ENCODE measurements around the gene LONP1. TPM values are rescaled to one million over a fixed set of nuclear protein-coding genes. Genes with fewer than 3 reads are reported as not detected.

LONP1 gene
- total RNA-seq, 1 experiment from 2014 or later = 186 TPM

DNA sequence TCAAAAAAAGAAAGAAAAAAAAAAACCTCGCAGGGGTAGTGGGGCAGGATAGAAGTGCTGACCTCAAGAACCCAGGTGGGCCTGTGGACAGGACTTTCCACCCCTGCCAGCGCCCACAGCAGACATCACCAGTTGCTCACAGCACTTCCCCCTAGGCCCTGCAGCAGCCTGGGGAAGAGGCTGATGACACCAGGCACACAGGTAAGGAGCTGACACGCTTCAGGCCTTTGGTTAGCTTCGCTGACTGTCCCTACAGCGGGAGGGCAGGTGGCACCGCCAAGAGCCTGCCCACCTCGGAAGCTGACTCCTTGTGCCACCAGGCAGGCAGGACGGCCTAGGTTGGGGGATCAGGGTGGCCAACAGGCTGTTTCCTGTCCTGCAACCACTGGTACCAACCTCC is 8.9 kb downstream of the LONP1 start (continued):
- no peak for TF ChIP-seq ETV6 (CRISPR knock-in tag; IDR thresholded peaks at IDR 0.05)
- TF ChIP-seq TP53 (CRISPR knock-in tag; IDR thresholded peaks at IDR 0.05) = no peak
- TF ChIP-seq IRF2 (CRISPR knock-in tag; IDR thresholded peaks at IDR 0.05; ENCODE audit: borderline replicate concordance, low read depth) = no peak
- TF ChIP-seq TCF7 (CRISPR knock-in tag; IDR thresholded peaks at IDR 0.05; ENCODE audit: low read depth) = no peak
- TF ChIP-seq, protein P1, sequence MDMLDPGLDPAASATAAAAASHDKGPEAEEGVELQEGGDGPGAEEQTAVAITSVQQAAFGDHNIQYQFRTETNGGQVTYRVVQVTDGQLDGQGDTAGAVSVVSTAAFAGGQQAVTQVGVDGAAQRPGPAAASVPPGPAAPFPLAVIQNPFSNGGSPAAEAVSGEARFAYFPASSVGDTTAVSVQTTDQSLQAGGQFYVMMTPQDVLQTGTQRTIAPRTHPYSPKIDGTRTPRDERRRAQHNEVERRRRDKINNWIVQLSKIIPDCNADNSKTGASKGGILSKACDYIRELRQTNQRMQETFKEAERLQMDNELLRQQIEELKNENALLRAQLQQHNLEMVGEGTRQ (CRISPR knock-in tag; IDR thresholded peaks at IDR 0.05) = no peak
- no peak for TF ChIP-seq ESRRA (CRISPR knock-in tag; IDR thresholded peaks at IDR 0.05; ENCODE audit: borderline replicate concordance)
- TF ChIP-seq GRHL2 (CRISPR knock-in tag; IDR thresholded peaks at IDR 0.05; ENCODE audit: insufficient replicate concordance, severe bottlenecking) = no peak
- no peak for TF ChIP-seq SMAD3 (CRISPR knock-in tag; IDR thresholded peaks at IDR 0.05; ENCODE audit: borderline replicate concordance)
- TF ChIP-seq ATF6 (CRISPR knock-in tag; IDR thresholded peaks at IDR 0.05) = no peak
- TF ChIP-seq, protein P2, sequence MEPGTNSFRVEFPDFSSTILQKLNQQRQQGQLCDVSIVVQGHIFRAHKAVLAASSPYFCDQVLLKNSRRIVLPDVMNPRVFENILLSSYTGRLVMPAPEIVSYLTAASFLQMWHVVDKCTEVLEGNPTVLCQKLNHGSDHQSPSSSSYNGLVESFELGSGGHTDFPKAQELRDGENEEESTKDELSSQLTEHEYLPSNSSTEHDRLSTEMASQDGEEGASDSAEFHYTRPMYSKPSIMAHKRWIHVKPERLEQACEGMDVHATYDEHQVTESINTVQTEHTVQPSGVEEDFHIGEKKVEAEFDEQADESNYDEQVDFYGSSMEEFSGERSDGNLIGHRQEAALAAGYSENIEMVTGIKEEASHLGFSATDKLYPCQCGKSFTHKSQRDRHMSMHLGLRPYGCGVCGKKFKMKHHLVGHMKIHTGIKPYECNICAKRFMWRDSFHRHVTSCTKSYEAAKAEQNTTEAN (CRISPR knock-in tag; IDR thresholded peaks at IDR 0.05) = no peak

GRCh38 chr19:5707576-5708575 is 12.1 kb downstream of the LONP1 start:
- H3K36me3 Mint-ChIP-seq = peaks cover 65% of the 10 kb centered on the region
- TF ChIP-seq TP53 (CRISPR knock-in tag; IDR thresholded peaks at IDR 0.05) = no peak
- TF ChIP-seq JAZF1 (CRISPR knock-in tag; IDR thresholded peaks at IDR 0.05) = no peak
- TF ChIP-seq CREB1 (CRISPR knock-in tag; IDR thresholded peaks at IDR 0.05) = no peak
- no peak for TF ChIP-seq HMGA2 (CRISPR knock-in tag; IDR thresholded peaks at IDR 0.05)
- TF ChIP-seq, protein P3, sequence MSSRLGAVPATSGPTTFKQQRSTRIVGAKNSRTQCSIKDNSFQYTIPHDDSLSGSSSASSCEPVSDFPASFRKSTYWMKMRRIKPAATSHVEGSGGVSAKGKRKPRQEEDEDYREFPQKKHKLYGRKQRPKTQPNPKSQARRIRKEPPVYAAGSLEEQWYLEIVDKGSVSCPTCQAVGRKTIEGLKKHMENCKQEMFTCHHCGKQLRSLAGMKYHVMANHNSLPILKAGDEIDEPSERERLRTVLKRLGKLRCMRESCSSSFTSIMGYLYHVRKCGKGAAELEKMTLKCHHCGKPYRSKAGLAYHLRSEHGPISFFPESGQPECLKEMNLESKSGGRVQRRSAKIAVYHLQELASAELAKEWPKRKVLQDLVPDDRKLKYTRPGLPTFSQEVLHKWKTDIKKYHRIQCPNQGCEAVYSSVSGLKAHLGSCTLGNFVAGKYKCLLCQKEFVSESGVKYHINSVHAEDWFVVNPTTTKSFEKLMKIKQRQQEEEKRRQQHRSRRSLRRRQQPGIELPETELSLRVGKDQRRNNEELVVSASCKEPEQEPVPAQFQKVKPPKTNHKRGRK (CRISPR knock-in tag; IDR thresholded peaks at IDR 0.05; ENCODE audit: borderline replicate concordance) = no peak
- no peak for TF ChIP-seq ZNF423 (CRISPR knock-in tag; IDR thresholded peaks at IDR 0.05)
- no peak for TF ChIP-seq ZNF138 (CRISPR knock-in tag; conservative IDR thresholded peaks at IDR 0.05)
- TF ChIP-seq SMAD3 (CRISPR knock-in tag; IDR thresholded peaks at IDR 0.05; ENCODE audit: borderline replicate concordance) = no peak
- TF ChIP-seq, protein P4, sequence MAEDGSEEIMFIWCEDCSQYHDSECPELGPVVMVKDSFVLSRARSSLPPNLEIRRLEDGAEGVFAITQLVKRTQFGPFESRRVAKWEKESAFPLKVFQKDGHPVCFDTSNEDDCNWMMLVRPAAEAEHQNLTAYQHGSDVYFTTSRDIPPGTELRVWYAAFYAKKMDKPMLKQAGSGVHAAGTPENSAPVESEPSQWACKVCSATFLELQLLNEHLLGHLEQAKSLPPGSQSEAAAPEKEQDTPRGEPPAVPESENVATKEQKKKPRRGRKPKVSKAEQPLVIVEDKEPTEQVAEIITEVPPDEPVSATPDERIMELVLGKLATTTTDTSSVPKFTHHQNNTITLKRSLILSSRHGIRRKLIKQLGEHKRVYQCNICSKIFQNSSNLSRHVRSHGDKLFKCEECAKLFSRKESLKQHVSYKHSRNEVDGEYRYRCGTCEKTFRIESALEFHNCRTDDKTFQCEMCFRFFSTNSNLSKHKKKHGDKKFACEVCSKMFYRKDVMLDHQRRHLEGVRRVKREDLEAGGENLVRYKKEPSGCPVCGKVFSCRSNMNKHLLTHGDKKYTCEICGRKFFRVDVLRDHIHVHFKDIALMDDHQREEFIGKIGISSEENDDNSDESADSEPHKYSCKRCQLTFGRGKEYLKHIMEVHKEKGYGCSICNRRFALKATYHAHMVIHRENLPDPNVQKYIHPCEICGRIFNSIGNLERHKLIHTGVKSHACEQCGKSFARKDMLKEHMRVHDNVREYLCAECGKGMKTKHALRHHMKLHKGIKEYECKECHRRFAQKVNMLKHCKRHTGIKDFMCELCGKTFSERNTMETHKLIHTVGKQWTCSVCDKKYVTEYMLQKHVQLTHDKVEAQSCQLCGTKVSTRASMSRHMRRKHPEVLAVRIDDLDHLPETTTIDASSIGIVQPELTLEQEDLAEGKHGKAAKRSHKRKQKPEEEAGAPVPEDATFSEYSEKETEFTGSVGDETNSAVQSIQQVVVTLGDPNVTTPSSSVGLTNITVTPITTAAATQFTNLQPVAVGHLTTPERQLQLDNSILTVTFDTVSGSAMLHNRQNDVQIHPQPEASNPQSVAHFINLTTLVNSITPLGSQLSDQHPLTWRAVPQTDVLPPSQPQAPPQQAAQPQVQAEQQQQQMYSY (CRISPR knock-in tag; IDR thresholded peaks at IDR 0.05) = no peak
- no peak for TF ChIP-seq ZNF532 (CRISPR knock-in tag; IDR thresholded peaks at IDR 0.05; ENCODE audit: borderline replicate concordance)
- TF ChIP-seq NFATC4 (CRISPR knock-in tag; IDR thresholded peaks at IDR 0.05) = no peak
- TF ChIP-seq ZNF263 (CRISPR knock-in tag; IDR thresholded peaks at IDR 0.05; ENCODE audit: low read depth) = no peak

More at GRCh38 chr19:5707576-5708575, 12.1 kb downstream of the LONP1 start:
- ChIA-PET CTCF (interaction anchor here (1.1 to 1.8 kb wide), 2 partner anchors 18 to 21 kb away, joined by 3 to 4 read pairs; partner anchors contain the start of gene RPL36), POLR2A (no interaction called here)
- Mint-ChIP-seq H3K4me1 (no peaks in the 10 kb centered on the region), H3K27ac (no peak overlapping the region), H3K4me3 (no peak overlapping the region), H3K9me3 (peaks cover 5% of the 10 kb centered on the region; the same call in 1 of the 2 replicates), H3K27me3 (ENCODE audit: low read depth) (no peaks in the 10 kb centered on the region)
- ATAC-seq (no peak), DNase-seq (ENCODE audit: low spot score) (no peak)

Data from WTC11 (cell line).